Body of pancreas (tissue), 4 donors: ENCODE results near the gene ITPK1.

Experiments used
- POLR2A ChIP-seq, 3 donors: fragments of 450-650 bp; IDR thresholded peaks; one replicate each; pipeline ENCODE4 v1.6.1; 2016; ENCODE audit warnings: antibody characterized with exemption in 3 of 3, mild to moderate bottlenecking in 2 of 3
- TF ChIP-seq, protein P1 (sequence below), 7 experiments: fragments of 450-650 bp in 4 of 7; fragments of 200-600 bp in 3 of 7; sonication (generic) in 3 of 7; IDR thresholded peaks; one replicate each; pipeline ENCODE4 v1.5.1; 2016 to 2019; ENCODE audit warnings: antibody characterized with exemption in 7 of 7

GRCh38 chr14:93153121-93153520 lies 37.4 kb upstream of the ITPK1 start:
- TF ChIP-seq, protein P1, sequence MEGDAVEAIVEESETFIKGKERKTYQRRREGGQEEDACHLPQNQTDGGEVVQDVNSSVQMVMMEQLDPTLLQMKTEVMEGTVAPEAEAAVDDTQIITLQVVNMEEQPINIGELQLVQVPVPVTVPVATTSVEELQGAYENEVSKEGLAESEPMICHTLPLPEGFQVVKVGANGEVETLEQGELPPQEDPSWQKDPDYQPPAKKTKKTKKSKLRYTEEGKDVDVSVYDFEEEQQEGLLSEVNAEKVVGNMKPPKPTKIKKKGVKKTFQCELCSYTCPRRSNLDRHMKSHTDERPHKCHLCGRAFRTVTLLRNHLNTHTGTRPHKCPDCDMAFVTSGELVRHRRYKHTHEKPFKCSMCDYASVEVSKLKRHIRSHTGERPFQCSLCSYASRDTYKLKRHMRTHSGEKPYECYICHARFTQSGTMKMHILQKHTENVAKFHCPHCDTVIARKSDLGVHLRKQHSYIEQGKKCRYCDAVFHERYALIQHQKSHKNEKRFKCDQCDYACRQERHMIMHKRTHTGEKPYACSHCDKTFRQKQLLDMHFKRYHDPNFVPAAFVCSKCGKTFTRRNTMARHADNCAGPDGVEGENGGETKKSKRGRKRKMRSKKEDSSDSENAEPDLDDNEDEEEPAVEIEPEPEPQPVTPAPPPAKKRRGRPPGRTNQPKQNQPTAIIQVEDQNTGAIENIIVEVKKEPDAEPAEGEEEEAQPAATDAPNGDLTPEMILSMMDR (IDR thresholded peaks at IDR 0.05), result no peak
- TF ChIP-seq POLR2A (IDR thresholded peaks at IDR 0.05), result no peak
